Caco-2 (cell line): Measurements from ENCODE around the gene CLHC1. TPM values are rescaled to one million over a fixed set of nuclear protein-coding genes. Genes with fewer than 3 reads are reported as not detected.

Experiments
- BruUV-seq: library from RNA; stranded (reverse); fragments of 400-500 nt; replicated peaks from 2 replicates; lab custom pipeline; 2021; lab: Mats Ljungman, UMichigan
- CTCF ChIA-PET: fragments of 300-600 bp; sonication (Branson Sonifier 250); formaldehyde crosslinking; loops from one replicate; lab custom pipeline; 2022; ENCODE audit warnings: antibody characterized with exemption; lab: Charles Lee
- POLR2A ChIA-PET: fragments of 300-600 bp; sonication (Branson Sonifier 250); formaldehyde crosslinking; loops from one replicate; lab custom pipeline; 2022; ENCODE audit warnings: antibody characterized with exemption; lab: Charles Lee
- DNase-seq, 2 experiments: peaks; one replicate each; pipeline versions ENCODE4 v3.0.0 to v3.0.0-alpha.2; 2020 to 2022
- H3K27me3 ChIP-seq: replicated peaks from 2 replicates; pipeline ENCODE4 v1.6.0; 2011; ENCODE audit warnings: low read length; ENCODE audit not compliant: control insufficient read depth, insufficient read depth
- H3K36me3 ChIP-seq: 2 replicates; pipeline ENCODE4 v1.5.1; 2011; ENCODE audit warnings: low read length; ENCODE audit not compliant: control insufficient read depth, insufficient read depth
- H3K4me1 ChIP-seq: fragments of 250-450 bp; sonication (Bioruptor Pico); 2 replicates; pipeline ENCODE4 v1.5.1; 2020; ENCODE audit warnings: mild to moderate bottlenecking
- H3K4me3 ChIP-seq: 2 replicates; pipeline ENCODE4 v1.5.1; 2011; ENCODE audit warnings: low read depth, mild to moderate bottlenecking, control low read depth, low read length
- H3K9me3 ChIP-seq: fragments of 250-450 bp; sonication (Bioruptor Pico); 2 replicates; pipeline ENCODE4 v1.5.1; 2020; ENCODE audit warnings: mild to moderate bottlenecking, moderate library complexity
- H3K27ac Mint-ChIP-seq: one replicate; pipeline ENCODE4 v1.8.0; 2022; ENCODE audit warnings: mixed read lengths; ENCODE audit not compliant: unreplicated experiment
- H3K27me3 Mint-ChIP-seq: one replicate; pipeline ENCODE4 v1.8.0; 2022; ENCODE audit warnings: mixed read lengths; ENCODE audit not compliant: insufficient read depth, unreplicated experiment
- H3K36me3 Mint-ChIP-seq: one replicate; pipeline ENCODE4 v1.8.0; 2022; ENCODE audit warnings: mild to moderate bottlenecking, mixed read lengths; ENCODE audit not compliant: insufficient read depth, unreplicated experiment
- H3K4me1 Mint-ChIP-seq: one replicate; pipeline ENCODE4 v1.8.0; 2022; ENCODE audit warnings: low read depth, mixed read lengths; ENCODE audit not compliant: unreplicated experiment
- H3K4me3 Mint-ChIP-seq: one replicate; pipeline ENCODE4 v1.8.0; 2022; ENCODE audit warnings: mild to moderate bottlenecking, moderate library complexity, mixed read lengths; ENCODE audit not compliant: unreplicated experiment
- H3K9me3 Mint-ChIP-seq: one replicate; pipeline ENCODE4 v1.8.0; 2022; ENCODE audit warnings: mixed read lengths; ENCODE audit not compliant: unreplicated experiment
- intact Hi-C: fragments of 100-400 bp; cut with micrococcal nuclease; formaldehyde crosslinking; loops from one replicate; pipeline ENCODE4 v1.10.0; 2022; ENCODE audit not compliant: unreplicated experiment
- total RNA-seq: library from RNA; stranded (reverse); gene quantifications from 2 replicates; pipeline ENCODE4 v1.2.3, GENCODE V29; 2022
- TF ChIP-seq, protein P1 (sequence below), 2 experiments: fragments of 200-600 bp in 1 of 2; IDR thresholded peaks; 1 replicate in 1 of 2; 2 replicates in 1 of 2; pipeline versions ENCODE4 v1.5.1 to v1.8.0; 2011 to 2022; ENCODE audit warnings: antibody characterized with exemption in 1 of 2, control low read depth in 1 of 2, inconsistent platforms in 1 of 2, low read depth in 1 of 2, low read length in 1 of 2, mild to moderate bottlenecking in 1 of 2, moderate library complexity in 1 of 2; ENCODE audit not compliant: insufficient read depth in 1 of 2, severe bottlenecking in 1 of 2, unreplicated experiment in 1 of 2

Gene CLHC1
- total RNA-seq, 1 experiment from 2014 or later: 13.4 TPM

DNA sequence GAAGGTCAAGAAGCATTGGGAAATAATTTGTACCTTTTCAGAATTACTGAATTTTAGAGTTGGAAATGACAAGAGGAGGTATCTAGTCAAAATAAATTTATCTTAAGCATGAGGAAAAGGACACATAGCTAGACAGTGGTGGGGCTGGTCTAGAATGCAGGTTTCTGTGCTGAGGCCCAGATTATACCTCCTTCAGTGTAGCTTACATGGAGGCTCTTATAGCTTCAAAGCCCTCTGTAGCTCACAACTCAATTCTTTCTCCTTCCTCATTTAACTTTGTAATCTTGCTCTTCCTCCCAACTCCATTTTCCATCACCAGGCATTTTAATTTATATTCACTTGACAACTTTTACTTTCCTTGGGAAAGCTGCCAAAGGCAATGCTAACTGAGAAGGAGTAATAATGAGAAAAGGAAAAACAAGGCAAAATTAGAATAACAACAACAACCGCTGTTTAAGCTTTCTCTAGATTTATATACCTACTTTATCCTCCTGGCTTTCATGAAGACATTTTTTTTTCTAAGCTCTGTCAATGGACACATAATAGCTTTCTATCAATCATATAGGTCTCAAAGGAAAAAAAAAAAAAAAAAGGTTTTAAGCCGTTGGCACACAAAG lies 58.5 kb downstream of the CLHC1 start:
- H3K4me3 ChIP-seq: no peak overlapping the region
- TF ChIP-seq, protein P1, sequence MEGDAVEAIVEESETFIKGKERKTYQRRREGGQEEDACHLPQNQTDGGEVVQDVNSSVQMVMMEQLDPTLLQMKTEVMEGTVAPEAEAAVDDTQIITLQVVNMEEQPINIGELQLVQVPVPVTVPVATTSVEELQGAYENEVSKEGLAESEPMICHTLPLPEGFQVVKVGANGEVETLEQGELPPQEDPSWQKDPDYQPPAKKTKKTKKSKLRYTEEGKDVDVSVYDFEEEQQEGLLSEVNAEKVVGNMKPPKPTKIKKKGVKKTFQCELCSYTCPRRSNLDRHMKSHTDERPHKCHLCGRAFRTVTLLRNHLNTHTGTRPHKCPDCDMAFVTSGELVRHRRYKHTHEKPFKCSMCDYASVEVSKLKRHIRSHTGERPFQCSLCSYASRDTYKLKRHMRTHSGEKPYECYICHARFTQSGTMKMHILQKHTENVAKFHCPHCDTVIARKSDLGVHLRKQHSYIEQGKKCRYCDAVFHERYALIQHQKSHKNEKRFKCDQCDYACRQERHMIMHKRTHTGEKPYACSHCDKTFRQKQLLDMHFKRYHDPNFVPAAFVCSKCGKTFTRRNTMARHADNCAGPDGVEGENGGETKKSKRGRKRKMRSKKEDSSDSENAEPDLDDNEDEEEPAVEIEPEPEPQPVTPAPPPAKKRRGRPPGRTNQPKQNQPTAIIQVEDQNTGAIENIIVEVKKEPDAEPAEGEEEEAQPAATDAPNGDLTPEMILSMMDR (IDR thresholded peaks at IDR 0.05; ENCODE audit: insufficient read depth in 1 of 2, low read depth in 1 of 2, low read length in 1 of 2, severe bottlenecking in 1 of 2, unreplicated experiment in 1 of 2): no peak
- POLR2A ChIA-PET: interaction anchor here (0.6 kb wide), 1 partner anchor 148 kb away, joined by 3 read pairs; no protein-coding TSS in a partner anchor

DNA sequence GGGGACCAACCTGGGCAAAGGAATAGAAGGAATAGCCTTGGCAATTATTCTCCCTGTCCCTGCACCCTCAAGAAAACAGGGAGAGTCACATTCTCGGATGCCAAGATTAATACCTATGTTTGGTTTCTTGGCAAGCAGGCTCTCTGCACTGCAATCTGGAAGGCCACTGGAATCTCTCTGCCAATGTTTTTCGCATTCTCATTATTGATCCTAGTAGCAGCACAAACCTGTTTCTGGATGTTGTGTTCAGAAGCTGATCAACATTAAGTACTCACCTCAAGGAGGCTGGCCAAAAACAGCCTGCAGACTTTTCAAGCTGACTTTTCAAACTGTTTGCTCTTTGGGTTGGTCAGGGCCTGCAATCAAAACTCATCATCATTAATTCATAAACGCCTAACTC lies 62.2 kb downstream of the CLHC1 start:
- POLR2A ChIA-PET: no interaction called here
- no peak for DNase-seq
- no peaks in the 10 kb centered on the region for H3K36me3 Mint-ChIP-seq
- TF ChIP-seq, protein P1 (IDR thresholded peaks at IDR 0.05; ENCODE audit: insufficient read depth in 1 of 2, low read depth in 1 of 2, low read length in 1 of 2, severe bottlenecking in 1 of 2, unreplicated experiment in 1 of 2): no peak
- no peak overlapping the region for H3K4me3 Mint-ChIP-seq
- CTCF ChIA-PET: no interaction called here
- no peaks in the 10 kb centered on the region for H3K9me3 Mint-ChIP-seq
- no peak overlapping the region for H3K27ac Mint-ChIP-seq
- BruUV-seq: no TSS peak
- peaks cover 4% of the 10 kb centered on the region for H3K4me1 Mint-ChIP-seq
- H3K27me3 ChIP-seq: no peaks in the 10 kb centered on the region
- H3K9me3 ChIP-seq: no peaks in the 10 kb centered on the region
- H3K36me3 ChIP-seq: no peaks in the 10 kb centered on the region
- H3K4me3 ChIP-seq: no peak overlapping the region
- H3K27me3 Mint-ChIP-seq: no peaks in the 10 kb centered on the region
- intact Hi-C loops: loop anchor here (2.0 to 10.0 kb wide), 3 partner anchors 99 to 1065 kb away; no protein-coding TSS in a partner anchor
- no peaks in the 10 kb centered on the region for H3K4me1 ChIP-seq

More for the DNA sequence above, 58.5 kb downstream of the CLHC1 start:
- BruUV-seq: no TSS peak
- no peaks in the 10 kb centered on the region for H3K4me1 ChIP-seq
- no peaks in the 10 kb centered on the region for H3K27me3 Mint-ChIP-seq
- CTCF ChIA-PET: interaction anchor here (0.7 to 1.0 kb wide), 4 partner anchors 9 to 385 kb away, joined by 3 to 5 read pairs (median 4); no protein-coding TSS in a partner anchor
- no peak overlapping the region for H3K4me3 Mint-ChIP-seq
- no peaks in the 10 kb centered on the region for H3K9me3 ChIP-seq
- H3K36me3 ChIP-seq: no peaks in the 10 kb centered on the region
- no peaks in the 10 kb centered on the region for H3K9me3 Mint-ChIP-seq
- intact Hi-C loops: loop anchor here (10.0 kb wide), 2 partner anchors 509 to 1069 kb away; no protein-coding TSS in a partner anchor
- no peak for DNase-seq
- H3K4me1 Mint-ChIP-seq: peaks cover 12% of the 10 kb centered on the region
- no peak overlapping the region for H3K27ac Mint-ChIP-seq
- no peaks in the 10 kb centered on the region for H3K27me3 ChIP-seq
- H3K36me3 Mint-ChIP-seq: no peaks in the 10 kb centered on the region

DNA sequence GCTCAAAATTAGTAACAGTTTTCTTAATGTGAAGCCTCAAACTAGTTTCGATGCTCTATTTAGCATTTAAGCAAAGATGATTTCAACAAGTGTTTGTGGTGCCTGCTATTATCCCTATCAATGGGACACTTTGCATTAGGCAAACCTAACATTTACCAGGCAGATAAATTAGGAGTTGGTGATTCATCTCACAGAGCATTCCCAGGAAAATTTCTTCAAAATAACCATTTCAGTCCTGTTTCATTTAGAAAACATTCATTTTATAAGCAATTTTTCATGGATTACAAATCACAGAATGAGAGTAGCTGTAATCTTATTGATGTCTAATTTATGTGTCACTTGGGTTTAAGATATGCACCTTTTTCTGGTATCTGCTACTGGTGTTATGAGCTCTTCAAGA lies 62.7 kb downstream of the CLHC1 start:
- Histone ChIP-seq H3K36me3 (no peaks in the 10 kb centered on the region), H3K4me3 (no peak overlapping the region), H3K4me1 (peaks cover 5% of the 10 kb centered on the region), H3K9me3 (no peaks in the 10 kb centered on the region), H3K27me3 (no peaks in the 10 kb centered on the region)
- H3K27me3 Mint-ChIP-seq: no peaks in the 10 kb centered on the region
- H3K36me3 Mint-ChIP-seq: no peaks in the 10 kb centered on the region
- H3K27ac Mint-ChIP-seq: no peak overlapping the region
- H3K4me1 Mint-ChIP-seq: peaks cover 8% of the 10 kb centered on the region
- BruUV-seq: no TSS peak
- TF ChIP-seq, protein P1 (IDR thresholded peaks at IDR 0.05; ENCODE audit: insufficient read depth in 1 of 2, low read depth in 1 of 2, low read length in 1 of 2, severe bottlenecking in 1 of 2, unreplicated experiment in 1 of 2): no peak
- CTCF ChIA-PET: no interaction called here
- POLR2A ChIA-PET: interaction anchor here (0.6 kb wide), 1 partner anchor 349 kb away, joined by 3 read pairs; no protein-coding TSS in a partner anchor
- no peak for DNase-seq
- intact Hi-C loops: loop anchor here (2.0 kb wide), 1 partner anchor 99 kb away; no protein-coding TSS in a partner anchor
- no peaks in the 10 kb centered on the region for H3K9me3 Mint-ChIP-seq
- no peak overlapping the region for H3K4me3 Mint-ChIP-seq
